Hepatocyte (in vitro differentiated cells): ENCODE data around the gene NUDCD2.

ENCODE experiments used
- CTCF ChIP-seq: fragments of 200-600 bp; sonication (generic); IDR thresholded peaks from 2 replicates; pipeline ENCODE4 v1.5.1; 2016; ENCODE audit warnings: antibody characterized with exemption, mild to moderate bottlenecking; ENCODE audit not compliant: poor library complexity
- EZH2 ChIP-seq: fragments of 200-600 bp; sonication (generic); IDR thresholded peaks from 2 replicates; pipeline ENCODE4 v1.6.1; 2016; ENCODE audit warnings: antibody characterized with exemption, mild to moderate bottlenecking, borderline replicate concordance
- EZH2phosphoT487 ChIP-seq: fragments of 200-600 bp; sonication (generic); IDR thresholded peaks from one replicate; pipeline ENCODE4 v1.6.1; 2018; ENCODE audit warnings: antibody characterized with exemption, mild to moderate bottlenecking, low read depth, moderate library complexity; ENCODE audit not compliant: unreplicated experiment, severe bottlenecking

DNA sequence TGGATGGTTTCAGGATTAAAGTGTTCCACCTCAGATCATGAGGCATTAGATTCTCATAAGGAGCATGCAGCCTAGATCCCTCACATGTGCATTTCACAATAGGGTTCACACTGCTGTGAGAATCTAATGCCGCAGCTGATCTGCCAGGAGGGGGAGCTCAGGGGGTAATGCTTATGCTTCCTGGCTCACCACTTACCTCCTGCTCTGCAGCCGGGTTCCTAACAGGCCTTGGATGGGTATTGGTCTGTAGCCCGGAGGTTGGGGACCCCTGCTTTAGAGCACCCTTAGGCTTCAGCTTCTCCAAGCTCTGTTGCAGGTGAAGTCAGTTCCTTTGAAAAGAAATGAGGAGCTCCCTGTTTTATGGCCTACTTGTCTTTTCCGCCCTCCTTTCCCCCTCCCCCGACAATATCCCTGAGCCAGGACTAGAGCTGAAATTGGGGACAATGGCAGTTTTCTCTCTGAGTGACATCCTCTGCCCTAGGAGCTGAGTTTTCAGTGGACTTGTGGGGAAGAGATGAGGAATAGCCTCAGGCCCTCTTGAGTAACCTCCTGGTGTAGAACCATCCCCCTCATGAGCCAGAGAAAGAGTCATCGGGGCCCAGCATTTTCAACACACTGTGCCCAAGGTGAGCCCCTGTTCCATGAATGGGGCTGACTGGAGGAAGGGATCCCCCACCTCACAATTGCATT, 29.3 kb upstream of the NUDCD2 start:
- TF ChIP-seq CTCF (no peak), EZH2phosphoT487 (no peak), EZH2 (no peak)
